HEK293 (cell line): ENCODE measurements around the gene RETREG2.
A peak's percentile ranks its signal among the peaks of the same experiment; 100 is the strongest.

Experiments used
- CTCF ChIA-PET: fragments of 350-600 bp; formaldehyde crosslinking; extraction: SDS; loops from one replicate; lab custom pipeline; 2021; ENCODE audit warnings: antibody characterized with exemption; lab: Yijun Ruan, JAX
- POLR2A ChIA-PET: fragments of 300-600 bp; formaldehyde crosslinking; extraction: SDS; loops from one replicate; lab custom pipeline; 2020; ENCODE audit warnings: antibody characterized with exemption, inconsistent platforms; lab: Yijun Ruan, JAX
- H3K27ac ChIP-seq: fragments of 200-500 bp; sonication (Bioruptor generic); 2 replicates; pipeline ENCODE4 v1.5.1; 2014; ENCODE audit warnings: low read depth, low read length, control low read depth, inconsistent platforms; ENCODE audit errors: extremely low read depth
- H3K36me3 ChIP-seq, 2 experiments: fragments of 200-500 bp in 1 of 2; sonication (Bioruptor generic) in 1 of 2; 1 replicate in 1 of 2; 2 replicates in 1 of 2; pipeline ENCODE4 v1.5.1; 2014 to 2017; ENCODE audit warnings: inconsistent platforms in 2 of 2, low read length in 2 of 2; ENCODE audit not compliant: control insufficient read depth in 2 of 2, insufficient read depth in 1 of 2
- H3K4me1 ChIP-seq: fragments of 200-500 bp; sonication (Bioruptor generic); 2 replicates; pipeline ENCODE4 v1.5.1; 2014; ENCODE audit warnings: mild to moderate bottlenecking, low read length, inconsistent platforms; ENCODE audit not compliant: control insufficient read depth, insufficient read depth
- H3K4me3 ChIP-seq: 2 replicates; pipeline ENCODE4 v1.5.1; 2011; ENCODE audit warnings: low read depth, mild to moderate bottlenecking, control low read depth, low read length, moderate library complexity
- H3K9me3 ChIP-seq: fragments of 200-500 bp; sonication (Bioruptor generic); 2 replicates; pipeline ENCODE4 v1.5.1; 2014; ENCODE audit warnings: low read depth, low read length, inconsistent platforms; ENCODE audit not compliant: control insufficient read depth, insufficient read depth
- GLIS1 ChIP-seq: fragments of 450-650 bp; formaldehyde crosslinking; IDR thresholded peaks from 2 replicates; pipeline ENCODE4 v1.5.1; 2016; ENCODE audit warnings: missing biosample characterization, missing genetic modification characterization
- KLF16 ChIP-seq: fragments of 450-650 bp; formaldehyde crosslinking; IDR thresholded peaks from 2 replicates; pipeline ENCODE4 v1.5.1; 2017; ENCODE audit warnings: missing biosample characterization, missing genetic modification characterization
- KLF9 ChIP-seq: fragments of 450-650 bp; formaldehyde crosslinking; IDR thresholded peaks from 2 replicates; pipeline ENCODE4 v1.5.1; 2016; ENCODE audit warnings: missing biosample characterization, missing genetic modification characterization, low read depth
- PRDM6 ChIP-seq: fragments of 450-650 bp; formaldehyde crosslinking; IDR thresholded peaks from 2 replicates; pipeline ENCODE4 v1.5.1; 2017; ENCODE audit warnings: missing biosample characterization, missing genetic modification characterization
- TCF7L2 ChIP-seq: IDR thresholded peaks from 2 replicates; pipeline ENCODE4 v1.6.1; 2011; ENCODE audit warnings: low read depth, mild to moderate bottlenecking, inconsistent platforms, low read length, moderate library complexity, borderline replicate concordance
- YY2 ChIP-seq: fragments of 450-650 bp; formaldehyde crosslinking; IDR thresholded peaks from 2 replicates; pipeline ENCODE4 v1.5.1; 2016; ENCODE audit warnings: missing biosample characterization, missing genetic modification characterization
- ZNF10 ChIP-seq: fragments of 450-650 bp; formaldehyde crosslinking; IDR thresholded peaks from 2 replicates; pipeline ENCODE4 v1.5.1; 2017; ENCODE audit warnings: missing biosample characterization, missing genetic modification characterization
- ZNF155 ChIP-seq: fragments of 450-650 bp; formaldehyde crosslinking; IDR thresholded peaks from 2 replicates; pipeline ENCODE4 v1.5.1; 2016; ENCODE audit warnings: missing biosample characterization, missing genetic modification characterization
- ZNF169 ChIP-seq: fragments of 450-650 bp; formaldehyde crosslinking; IDR thresholded peaks from 2 replicates; pipeline ENCODE4 v1.5.1; 2016; ENCODE audit warnings: missing biosample characterization, missing genetic modification characterization
- ZNF19 ChIP-seq: fragments of 450-650 bp; formaldehyde crosslinking; IDR thresholded peaks from 2 replicates; pipeline ENCODE4; 2016; ENCODE audit warnings: missing biosample characterization, missing genetic modification characterization, low read depth
- ZNF311 ChIP-seq: fragments of 450-650 bp; formaldehyde crosslinking; IDR thresholded peaks from 2 replicates; pipeline ENCODE4 v1.5.1; 2017; ENCODE audit warnings: missing biosample characterization, missing genetic modification characterization, borderline replicate concordance
- ZNF391 ChIP-seq: fragments of 450-650 bp; formaldehyde crosslinking; IDR thresholded peaks from 2 replicates; pipeline ENCODE4 v1.5.1; 2016; ENCODE audit warnings: low read depth, missing biosample characterization, missing genetic modification characterization, borderline replicate concordance
- ZNF433 ChIP-seq: fragments of 450-650 bp; formaldehyde crosslinking; IDR thresholded peaks from 2 replicates; pipeline ENCODE4 v1.5.1; 2016; ENCODE audit warnings: missing biosample characterization, missing genetic modification characterization, low read depth
- ZNF530 ChIP-seq: fragments of 450-650 bp; formaldehyde crosslinking; IDR thresholded peaks from 2 replicates; pipeline ENCODE4 v1.5.1; 2016; ENCODE audit warnings: low read depth, missing biosample characterization, missing genetic modification characterization
- ZNF600 ChIP-seq: fragments of 450-650 bp; formaldehyde crosslinking; IDR thresholded peaks from 2 replicates; pipeline ENCODE4 v1.5.1; 2016; ENCODE audit warnings: missing biosample characterization, missing genetic modification characterization
- ZNF610 ChIP-seq: fragments of 450-650 bp; formaldehyde crosslinking; IDR thresholded peaks from 2 replicates; pipeline ENCODE4 v1.5.1; 2016; ENCODE audit warnings: missing biosample characterization, missing genetic modification characterization, borderline replicate concordance
- ZNF629 ChIP-seq: fragments of 450-650 bp; formaldehyde crosslinking; IDR thresholded peaks from 2 replicates; pipeline ENCODE4 v1.5.1; 2017; ENCODE audit warnings: missing biosample characterization, missing genetic modification characterization
- ZNF692 ChIP-seq: fragments of 450-650 bp; formaldehyde crosslinking; IDR thresholded peaks from 2 replicates; pipeline ENCODE4 v1.5.1; 2016; ENCODE audit warnings: missing biosample characterization, missing genetic modification characterization
- ZNF776 ChIP-seq: fragments of 450-650 bp; formaldehyde crosslinking; IDR thresholded peaks from 2 replicates; pipeline ENCODE4 v1.5.0; 2017; ENCODE audit warnings: missing biosample characterization, missing genetic modification characterization, borderline replicate concordance
- ZNF777 ChIP-seq: fragments of 450-650 bp; formaldehyde crosslinking; IDR thresholded peaks from 2 replicates; pipeline ENCODE4 v1.5.1; 2017; ENCODE audit warnings: missing biosample characterization, missing genetic modification characterization, borderline replicate concordance
- ZSCAN16 ChIP-seq: fragments of 450-650 bp; formaldehyde crosslinking; IDR thresholded peaks from 2 replicates; pipeline ENCODE4 v1.5.1; 2016; ENCODE audit warnings: missing biosample characterization, missing genetic modification characterization
- TF ChIP-seq, protein P1 (sequence below): fragments of 450-650 bp; formaldehyde crosslinking; IDR thresholded peaks from 2 replicates; pipeline ENCODE4 v1.5.1; 2016; ENCODE audit warnings: missing biosample characterization, missing genetic modification characterization
- TF ChIP-seq, protein P2 (sequence below): fragments of 450-650 bp; formaldehyde crosslinking; IDR thresholded peaks from 2 replicates; pipeline ENCODE4 v1.5.1; 2016; ENCODE audit warnings: missing biosample characterization, missing genetic modification characterization
- TF ChIP-seq, protein P3 (sequence below): fragments of 450-650 bp; formaldehyde crosslinking; IDR thresholded peaks from 2 replicates; pipeline ENCODE4 v1.5.1; 2016; ENCODE audit warnings: missing biosample characterization, missing genetic modification characterization
- TF ChIP-seq, protein P4 (sequence below): fragments of 450-650 bp; formaldehyde crosslinking; IDR thresholded peaks from 2 replicates; pipeline ENCODE4 v1.5.1; 2016; ENCODE audit warnings: missing biosample characterization, missing genetic modification characterization

Gene RETREG2

DNA sequence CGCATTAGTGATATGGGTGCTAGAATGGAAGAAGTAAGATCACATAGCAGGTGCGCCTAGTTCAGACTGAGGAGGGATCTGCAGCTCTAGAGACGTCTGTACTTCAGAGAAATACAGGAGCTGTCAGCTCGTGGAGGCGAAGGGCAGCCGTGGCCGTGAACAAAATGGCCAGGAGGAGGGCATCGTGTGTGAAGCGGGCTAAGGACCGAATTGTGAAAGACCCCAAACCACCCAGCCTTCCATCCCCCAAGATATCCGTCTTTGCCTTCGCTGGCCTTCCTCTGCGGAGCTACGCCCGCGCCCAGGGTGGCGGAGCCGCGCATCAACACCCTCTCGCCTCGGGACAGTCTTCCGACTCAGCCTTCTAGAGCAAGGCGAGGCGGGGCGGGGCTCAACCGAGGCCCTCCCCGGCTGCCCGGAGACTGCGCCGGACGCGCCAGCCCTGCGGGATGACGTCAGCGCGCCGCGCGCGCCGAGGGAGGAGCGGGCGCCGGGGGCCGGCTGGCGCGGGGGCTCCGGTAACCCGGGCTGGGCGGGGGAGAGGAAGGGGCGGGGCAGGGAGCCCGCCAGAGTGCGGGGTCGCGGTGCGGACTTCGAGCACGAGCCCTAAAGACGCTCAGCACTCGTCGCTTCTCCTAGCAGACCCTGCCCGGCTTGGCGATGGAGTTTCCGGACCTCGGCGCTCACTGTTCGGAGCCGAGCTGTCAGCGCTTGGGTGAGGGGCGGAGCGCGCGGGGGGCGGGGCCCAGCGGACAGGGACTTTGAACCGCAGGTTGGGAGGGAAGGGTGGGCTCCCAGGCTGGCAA is 28.5 kb downstream of the RETREG2 start, which contains the start of gene ZFAND2B:
ZFAND2B (plus strand) TSS at position 455 of the 806 bp plus-strand sequence; CDS start at position 661, 206 bp downstream.
- Histone ChIP-seq H3K4me3 (peak within 1 kb of the TSS; percentile 76), H3K27ac (peak within 1 kb of the TSS; percentile 61), H3K9me3 (no peaks in the 10 kb centered on the region), H3K36me3 (peaks cover 5 to 41% of the 10 kb centered on the region in 2 experiments; a peak in 2 of 3 replicates), H3K4me1 (peaks cover 8% of the 10 kb centered on the region)
- CTCF ChIA-PET = interaction anchor here (0.6 to 1.4 kb wide), 10 partner anchors 12 to 1980 kb away, joined by 3 to 5 read pairs (median 3); partner anchors contain the start of genes GLB1L and STK16
- POLR2A ChIA-PET = interaction anchor here (0.6 to 2.6 kb wide), 23 partner anchors 10 to 337 kb away, joined by 3 to 42 read pairs (median 4); partner anchors contain the start of genes ABCB6, ANKZF1, ATG9A and CNPPD1
- 0 out of 2 replicates have a peak, but pooled peaks have one; percentile 30 for TF ChIP-seq ZNF610 (tag by site-specific recombination)
- no peak for TF ChIP-seq TCF7L2
- no peak for TF ChIP-seq ZNF433 (tag by site-specific recombination)
- TF ChIP-seq ZSCAN16 (tag by site-specific recombination) = no peak
- no peak for TF ChIP-seq ZNF776 (tag by site-specific recombination)
- no peak for TF ChIP-seq ZNF19 (tag by site-specific recombination)
- TF ChIP-seq ZNF311 (tag by site-specific recombination) = no peak
- no peak; the same call in 1 of the 2 replicates for TF ChIP-seq ZNF600 (tag by site-specific recombination)
- TF ChIP-seq ZNF530 (tag by site-specific recombination) = no peak
- no peak for TF ChIP-seq YY2
- TF ChIP-seq, protein P1, sequence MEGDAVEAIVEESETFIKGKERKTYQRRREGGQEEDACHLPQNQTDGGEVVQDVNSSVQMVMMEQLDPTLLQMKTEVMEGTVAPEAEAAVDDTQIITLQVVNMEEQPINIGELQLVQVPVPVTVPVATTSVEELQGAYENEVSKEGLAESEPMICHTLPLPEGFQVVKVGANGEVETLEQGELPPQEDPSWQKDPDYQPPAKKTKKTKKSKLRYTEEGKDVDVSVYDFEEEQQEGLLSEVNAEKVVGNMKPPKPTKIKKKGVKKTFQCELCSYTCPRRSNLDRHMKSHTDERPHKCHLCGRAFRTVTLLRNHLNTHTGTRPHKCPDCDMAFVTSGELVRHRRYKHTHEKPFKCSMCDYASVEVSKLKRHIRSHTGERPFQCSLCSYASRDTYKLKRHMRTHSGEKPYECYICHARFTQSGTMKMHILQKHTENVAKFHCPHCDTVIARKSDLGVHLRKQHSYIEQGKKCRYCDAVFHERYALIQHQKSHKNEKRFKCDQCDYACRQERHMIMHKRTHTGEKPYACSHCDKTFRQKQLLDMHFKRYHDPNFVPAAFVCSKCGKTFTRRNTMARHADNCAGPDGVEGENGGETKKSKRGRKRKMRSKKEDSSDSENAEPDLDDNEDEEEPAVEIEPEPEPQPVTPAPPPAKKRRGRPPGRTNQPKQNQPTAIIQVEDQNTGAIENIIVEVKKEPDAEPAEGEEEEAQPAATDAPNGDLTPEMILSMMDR (tag by site-specific recombination) = peak; percentile 49; the same call in 1 of the 2 replicates
- peak; percentile 33; the same call in 1 of the 2 replicates for TF ChIP-seq ZNF391 (tag by site-specific recombination)
- TF ChIP-seq ZNF777 (tag by site-specific recombination) = no peak
- peak; percentile 95 for TF ChIP-seq KLF9 (tag by site-specific recombination)
- TF ChIP-seq, protein P2, sequence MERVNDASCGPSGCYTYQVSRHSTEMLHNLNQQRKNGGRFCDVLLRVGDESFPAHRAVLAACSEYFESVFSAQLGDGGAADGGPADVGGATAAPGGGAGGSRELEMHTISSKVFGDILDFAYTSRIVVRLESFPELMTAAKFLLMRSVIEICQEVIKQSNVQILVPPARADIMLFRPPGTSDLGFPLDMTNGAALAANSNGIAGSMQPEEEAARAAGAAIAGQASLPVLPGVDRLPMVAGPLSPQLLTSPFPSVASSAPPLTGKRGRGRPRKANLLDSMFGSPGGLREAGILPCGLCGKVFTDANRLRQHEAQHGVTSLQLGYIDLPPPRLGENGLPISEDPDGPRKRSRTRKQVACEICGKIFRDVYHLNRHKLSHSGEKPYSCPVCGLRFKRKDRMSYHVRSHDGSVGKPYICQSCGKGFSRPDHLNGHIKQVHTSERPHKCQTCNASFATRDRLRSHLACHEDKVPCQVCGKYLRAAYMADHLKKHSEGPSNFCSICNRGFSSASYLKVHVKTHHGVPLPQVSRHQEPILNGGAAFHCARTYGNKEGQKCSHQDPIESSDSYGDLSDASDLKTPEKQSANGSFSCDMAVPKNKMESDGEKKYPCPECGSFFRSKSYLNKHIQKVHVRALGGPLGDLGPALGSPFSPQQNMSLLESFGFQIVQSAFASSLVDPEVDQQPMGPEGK (tag by site-specific recombination) = peak; percentile 84
- no peak for TF ChIP-seq ZNF10 (tag by site-specific recombination)
- TF ChIP-seq KLF16 (tag by site-specific recombination) = 0 out of 2 replicates have a peak, but pooled peaks have one; percentile 65
- no peak for TF ChIP-seq PRDM6
- TF ChIP-seq ZNF155 (tag by site-specific recombination) = no peak
- TF ChIP-seq, protein P3, sequence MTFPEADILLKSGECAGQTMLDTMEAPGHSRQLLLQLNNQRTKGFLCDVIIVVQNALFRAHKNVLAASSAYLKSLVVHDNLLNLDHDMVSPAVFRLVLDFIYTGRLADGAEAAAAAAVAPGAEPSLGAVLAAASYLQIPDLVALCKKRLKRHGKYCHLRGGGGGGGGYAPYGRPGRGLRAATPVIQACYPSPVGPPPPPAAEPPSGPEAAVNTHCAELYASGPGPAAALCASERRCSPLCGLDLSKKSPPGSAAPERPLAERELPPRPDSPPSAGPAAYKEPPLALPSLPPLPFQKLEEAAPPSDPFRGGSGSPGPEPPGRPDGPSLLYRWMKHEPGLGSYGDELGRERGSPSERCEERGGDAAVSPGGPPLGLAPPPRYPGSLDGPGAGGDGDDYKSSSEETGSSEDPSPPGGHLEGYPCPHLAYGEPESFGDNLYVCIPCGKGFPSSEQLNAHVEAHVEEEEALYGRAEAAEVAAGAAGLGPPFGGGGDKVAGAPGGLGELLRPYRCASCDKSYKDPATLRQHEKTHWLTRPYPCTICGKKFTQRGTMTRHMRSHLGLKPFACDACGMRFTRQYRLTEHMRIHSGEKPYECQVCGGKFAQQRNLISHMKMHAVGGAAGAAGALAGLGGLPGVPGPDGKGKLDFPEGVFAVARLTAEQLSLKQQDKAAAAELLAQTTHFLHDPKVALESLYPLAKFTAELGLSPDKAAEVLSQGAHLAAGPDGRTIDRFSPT (tag by site-specific recombination) = peak; percentile 21; the same call in 1 of the 2 replicates
- TF ChIP-seq GLIS1 = 0 out of 2 replicates have a peak, but pooled peaks have one; percentile 21
- no peak for TF ChIP-seq ZNF169 (tag by site-specific recombination)
- peak; percentile 47; the same call in 1 of the 2 replicates for TF ChIP-seq ZNF629
- no peak for TF ChIP-seq ZNF692 (tag by site-specific recombination)
- TF ChIP-seq, protein P4, sequence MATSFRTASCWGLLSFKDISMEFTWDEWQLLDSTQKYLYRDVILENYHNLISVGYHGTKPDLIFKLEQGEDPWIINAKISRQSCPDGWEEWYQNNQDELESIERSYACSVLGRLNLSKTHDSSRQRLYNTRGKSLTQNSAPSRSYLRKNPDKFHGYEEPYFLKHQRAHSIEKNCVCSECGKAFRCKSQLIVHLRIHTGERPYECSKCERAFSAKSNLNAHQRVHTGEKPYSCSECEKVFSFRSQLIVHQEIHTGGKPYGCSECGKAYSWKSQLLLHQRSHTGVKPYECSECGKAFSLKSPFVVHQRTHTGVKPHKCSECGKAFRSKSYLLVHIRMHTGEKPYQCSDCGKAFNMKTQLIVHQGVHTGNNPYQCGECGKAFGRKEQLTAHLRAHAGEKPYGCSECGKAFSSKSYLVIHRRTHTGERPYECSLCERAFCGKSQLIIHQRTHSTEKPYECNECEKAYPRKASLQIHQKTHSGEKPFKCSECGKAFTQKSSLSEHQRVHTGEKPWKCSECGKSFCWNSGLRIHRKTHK (tag by site-specific recombination) = no peak
